AG10803 (cell line): Measurements from ENCODE around the gene IMPACT.

ENCODE experiments used
- DNase-seq: peaks from one replicate; pipeline ENCODE4 v3.0.0; 2010; ENCODE audit warnings: low read depth
- H3K4me3 ChIP-seq: 2 replicates; pipeline ENCODE4 v1.5.1; 2011; ENCODE audit warnings: mild to moderate bottlenecking, low read length, control low read depth
- TF ChIP-seq, protein P1 (sequence below): conservative IDR thresholded peaks from 2 replicates; pipeline ENCODE4 v1.5.1; 2011; ENCODE audit warnings: mild to moderate bottlenecking, low read length, control low read depth, inconsistent platforms

IMPACT gene

DNA sequence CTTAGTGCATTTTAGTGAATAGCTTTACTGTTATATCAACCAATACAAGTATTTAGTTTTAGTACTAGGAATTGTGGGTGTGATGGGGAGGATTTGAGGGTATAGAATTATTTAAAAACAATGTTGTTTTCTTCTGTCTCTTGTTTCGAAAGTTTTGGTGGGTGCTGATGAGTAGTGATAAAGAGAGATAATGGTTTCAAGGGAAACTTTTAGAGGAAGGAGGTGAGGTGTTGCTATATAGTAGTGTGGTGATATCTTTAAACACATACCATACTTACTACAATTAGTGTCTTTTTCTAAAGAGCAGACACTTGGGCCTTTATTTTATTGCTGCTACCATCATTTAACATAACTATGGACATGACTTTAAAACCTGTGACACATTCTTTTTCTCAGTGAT, 10.5 kb downstream of the IMPACT start:
- DNase-seq: no peak
- TF ChIP-seq, protein P1, sequence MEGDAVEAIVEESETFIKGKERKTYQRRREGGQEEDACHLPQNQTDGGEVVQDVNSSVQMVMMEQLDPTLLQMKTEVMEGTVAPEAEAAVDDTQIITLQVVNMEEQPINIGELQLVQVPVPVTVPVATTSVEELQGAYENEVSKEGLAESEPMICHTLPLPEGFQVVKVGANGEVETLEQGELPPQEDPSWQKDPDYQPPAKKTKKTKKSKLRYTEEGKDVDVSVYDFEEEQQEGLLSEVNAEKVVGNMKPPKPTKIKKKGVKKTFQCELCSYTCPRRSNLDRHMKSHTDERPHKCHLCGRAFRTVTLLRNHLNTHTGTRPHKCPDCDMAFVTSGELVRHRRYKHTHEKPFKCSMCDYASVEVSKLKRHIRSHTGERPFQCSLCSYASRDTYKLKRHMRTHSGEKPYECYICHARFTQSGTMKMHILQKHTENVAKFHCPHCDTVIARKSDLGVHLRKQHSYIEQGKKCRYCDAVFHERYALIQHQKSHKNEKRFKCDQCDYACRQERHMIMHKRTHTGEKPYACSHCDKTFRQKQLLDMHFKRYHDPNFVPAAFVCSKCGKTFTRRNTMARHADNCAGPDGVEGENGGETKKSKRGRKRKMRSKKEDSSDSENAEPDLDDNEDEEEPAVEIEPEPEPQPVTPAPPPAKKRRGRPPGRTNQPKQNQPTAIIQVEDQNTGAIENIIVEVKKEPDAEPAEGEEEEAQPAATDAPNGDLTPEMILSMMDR: no peak

DNA sequence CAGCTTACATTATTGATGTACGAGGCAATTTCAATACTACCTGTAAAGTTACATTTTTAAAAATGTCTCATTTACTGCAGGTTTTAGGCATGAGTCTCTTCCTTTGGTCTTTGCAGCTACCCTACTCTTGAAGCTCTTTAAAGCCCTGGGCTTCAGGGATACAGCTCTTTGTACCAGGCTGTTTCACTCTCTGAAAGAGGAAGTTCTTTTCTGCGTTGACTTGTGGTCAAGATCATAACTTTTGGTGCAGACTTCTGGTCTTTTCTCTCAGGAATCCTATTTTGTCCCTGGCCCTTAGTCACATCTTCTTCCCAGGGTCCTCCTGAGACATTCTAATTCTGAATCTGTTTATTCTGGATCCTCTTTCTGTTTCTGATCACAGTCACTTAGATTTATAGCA, 17.4 kb downstream of the IMPACT start:
- no peak for DNase-seq
- no peak overlapping the region for H3K4me3 ChIP-seq
- TF ChIP-seq, protein P1: no peak

More for the DNA sequence above, 10.5 kb downstream of the IMPACT start:
- no peak overlapping the region for H3K4me3 ChIP-seq

DNA sequence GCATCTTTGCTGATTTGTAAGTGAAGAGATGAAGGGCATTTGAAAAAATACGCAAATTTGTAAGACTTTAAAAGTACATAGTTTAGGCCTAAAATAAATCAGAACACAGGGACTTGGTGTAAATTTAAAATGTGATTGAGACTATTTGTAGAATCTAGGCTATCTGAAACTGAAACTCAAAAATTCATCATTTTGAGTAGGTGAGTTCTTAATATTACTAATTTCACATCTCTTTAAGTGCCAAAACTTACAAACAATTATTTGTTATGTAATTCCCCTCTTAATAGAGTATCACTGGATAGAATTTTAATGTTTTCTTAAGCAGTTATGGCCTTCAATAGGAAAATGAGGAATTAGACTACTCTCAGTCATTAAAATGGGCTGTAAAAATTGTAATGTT, 20.0 kb downstream of the IMPACT start:
- no peak for DNase-seq
- H3K4me3 ChIP-seq: no peak overlapping the region
- TF ChIP-seq, protein P1: no peak

DNA sequence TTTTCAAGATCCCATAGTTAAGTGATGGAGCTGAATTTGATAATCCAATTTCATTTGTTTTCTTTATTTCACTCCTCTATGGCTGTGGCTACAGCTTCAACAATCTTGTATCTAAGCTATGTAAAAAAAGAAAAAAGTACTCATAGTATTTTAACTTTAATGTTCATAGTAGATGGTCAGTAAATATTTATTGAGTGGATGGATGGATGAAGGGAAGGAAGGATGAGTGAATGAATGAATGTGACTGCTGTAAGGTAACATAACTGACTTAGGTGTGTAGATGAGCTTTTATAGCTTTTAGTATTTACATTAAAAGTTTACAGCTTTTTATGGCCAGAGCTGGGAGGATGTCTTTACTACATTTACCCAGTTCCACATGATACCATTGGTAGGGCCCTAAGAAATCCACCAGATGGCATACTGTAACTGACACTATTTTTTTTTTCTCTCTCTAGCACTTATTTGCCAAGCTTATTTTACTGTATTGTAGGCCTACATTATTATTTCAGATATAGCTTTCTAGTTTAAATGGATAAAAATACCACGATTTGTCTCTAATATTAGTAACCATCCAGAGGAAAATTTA, 20.6 kb downstream of the IMPACT start:
- TF ChIP-seq, protein P1: no peak
- DNase-seq: no peak
- no peak overlapping the region for H3K4me3 ChIP-seq

DNA sequence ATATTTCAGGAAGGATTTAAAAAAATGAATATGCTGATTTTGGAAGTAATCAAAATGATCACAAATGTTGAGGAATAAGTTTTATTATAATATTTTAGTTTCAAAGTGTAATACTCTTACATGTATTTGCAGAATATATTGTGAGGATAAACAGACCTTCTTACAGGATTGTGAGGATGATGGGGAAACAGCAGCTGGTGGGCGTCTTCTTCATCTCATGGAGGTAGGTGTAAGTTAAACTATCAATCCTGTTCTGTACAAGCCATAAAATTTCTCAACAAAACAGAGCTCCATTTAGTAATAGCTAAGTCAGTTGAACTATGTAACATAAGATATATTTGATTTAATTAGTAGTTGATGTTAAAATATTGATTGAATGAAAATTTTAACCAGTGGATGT, 21.5 kb downstream of the IMPACT start:
- no peak overlapping the region for H3K4me3 ChIP-seq
- TF ChIP-seq, protein P1: no peak
- DNase-seq: no peak

DNA sequence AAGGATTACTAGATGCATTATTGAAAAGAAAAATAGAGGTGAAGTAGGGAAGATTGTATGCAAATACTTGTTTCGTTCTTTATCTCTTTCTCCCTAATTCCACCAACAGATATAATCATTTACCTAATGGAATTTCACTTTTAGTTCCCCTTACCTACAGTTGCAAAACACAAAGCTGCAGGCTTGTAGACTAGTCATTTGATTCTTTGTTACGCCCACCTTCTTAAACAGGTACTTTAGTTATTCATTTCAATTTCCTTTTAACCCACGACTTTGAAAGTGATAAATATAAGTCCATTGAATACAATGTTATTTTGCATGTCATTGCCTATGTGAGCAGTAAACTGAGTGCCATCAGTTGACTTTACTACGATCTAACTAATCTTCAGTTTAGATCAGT, 30.1 kb downstream of the IMPACT start:
- no peak for DNase-seq
- no peak overlapping the region for H3K4me3 ChIP-seq
- TF ChIP-seq, protein P1: no peak

DNA sequence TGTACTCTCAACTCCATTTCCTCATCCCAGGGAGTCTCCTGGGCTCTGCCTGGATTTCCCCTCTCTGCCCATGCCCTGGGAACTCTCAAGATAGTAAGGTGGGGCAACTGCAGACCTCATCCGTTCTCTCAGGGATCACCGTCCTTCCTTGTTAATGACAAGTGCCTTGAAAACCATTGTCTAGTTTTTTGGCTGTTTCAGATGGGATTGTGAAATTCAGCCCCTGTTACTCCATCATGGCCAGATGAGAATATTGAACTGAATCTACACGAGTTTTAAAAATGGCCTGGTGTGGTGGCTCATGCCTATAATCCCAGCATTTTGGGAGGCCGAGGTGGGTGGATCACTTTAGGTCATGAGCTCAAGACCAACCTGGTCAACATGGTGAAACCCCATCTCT, 33.3 kb downstream of the IMPACT start:
- no peak overlapping the region for H3K4me3 ChIP-seq
- TF ChIP-seq, protein P1: no peak
- no peak for DNase-seq
